ENCODE data around the gene PNPLA5. TPM values are rescaled to one million over a fixed set of nuclear protein-coding genes. Genes with fewer than 3 reads are reported as not detected.

Gene PNPLA5
- total RNA-seq, 1 experiment from 2014 or later = not detected

DNA sequence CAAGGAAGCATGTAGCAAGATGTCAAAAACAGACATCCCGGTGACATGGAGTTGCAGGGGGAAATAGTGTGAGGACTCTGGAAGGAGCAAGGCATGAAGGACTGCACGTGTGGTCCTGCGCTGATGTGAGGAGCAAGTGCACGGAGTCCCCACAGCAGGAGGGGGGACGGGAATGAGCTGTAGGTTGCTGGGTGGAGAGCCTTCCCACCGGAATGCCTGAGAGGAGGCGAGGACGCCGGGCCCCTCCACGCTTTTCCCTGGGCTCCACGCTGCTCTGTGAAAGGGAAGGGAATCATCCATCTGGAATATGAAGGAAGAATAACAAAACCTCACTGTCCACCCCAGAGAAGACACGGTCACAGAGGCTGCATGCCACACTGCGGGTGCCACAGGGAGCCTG is 56.1 kb downstream of the PNPLA5 start:
- Histone ChIP-seq H3K4me3 (ENCODE audit: low read depth in 2 of 2, low read length in 2 of 2) (no peak overlapping the region), H3K4me1 (ENCODE audit: control insufficient read depth, insufficient read depth, low read length) (no peaks in the 10 kb centered on the region), H3K27ac (ENCODE audit: low read length) (no peak overlapping the region), H3K27me3 (ENCODE audit: control insufficient read depth, insufficient read depth, low read length) (no peaks in the 10 kb centered on the region), H3K36me3 (ENCODE audit: control insufficient read depth, insufficient read depth, low read length) (no peaks in the 10 kb centered on the region), H3K9me3 (ENCODE audit: control insufficient read depth, insufficient read depth, low read depth, low read length) (no peaks in the 10 kb centered on the region)
- intact Hi-C loops (cut with micrococcal nuclease; ENCODE audit: unreplicated experiment) (no loop called here), in situ Hi-C loops (cut with HindIII; ENCODE audit: low pct_unique_long_range_greater_than_20kb, low sequenced_read_pairs) (no loop called here)
- no TSS peak for BruUV-seq (replicated peaks)
- CTCF ChIA-PET = no interaction called here
- no peak for ATAC-seq
- POLR2A ChIA-PET = no interaction called here
- no peak for TF ChIP-seq POLR2AphosphoS5 (IDR thresholded peaks at IDR 0.05; ENCODE audit: low read depth, low read length)
- TF ChIP-seq REST (IDR thresholded peaks at IDR 0.05; ENCODE audit: insufficient read depth in 1 of 2, low read depth in 2 of 2, low read length in 1 of 2) = no peak
- no peak for TF ChIP-seq TCF7L2 (IDR thresholded peaks at IDR 0.05; ENCODE audit: low read depth, low read length)
- TF ChIP-seq, protein P1, sequence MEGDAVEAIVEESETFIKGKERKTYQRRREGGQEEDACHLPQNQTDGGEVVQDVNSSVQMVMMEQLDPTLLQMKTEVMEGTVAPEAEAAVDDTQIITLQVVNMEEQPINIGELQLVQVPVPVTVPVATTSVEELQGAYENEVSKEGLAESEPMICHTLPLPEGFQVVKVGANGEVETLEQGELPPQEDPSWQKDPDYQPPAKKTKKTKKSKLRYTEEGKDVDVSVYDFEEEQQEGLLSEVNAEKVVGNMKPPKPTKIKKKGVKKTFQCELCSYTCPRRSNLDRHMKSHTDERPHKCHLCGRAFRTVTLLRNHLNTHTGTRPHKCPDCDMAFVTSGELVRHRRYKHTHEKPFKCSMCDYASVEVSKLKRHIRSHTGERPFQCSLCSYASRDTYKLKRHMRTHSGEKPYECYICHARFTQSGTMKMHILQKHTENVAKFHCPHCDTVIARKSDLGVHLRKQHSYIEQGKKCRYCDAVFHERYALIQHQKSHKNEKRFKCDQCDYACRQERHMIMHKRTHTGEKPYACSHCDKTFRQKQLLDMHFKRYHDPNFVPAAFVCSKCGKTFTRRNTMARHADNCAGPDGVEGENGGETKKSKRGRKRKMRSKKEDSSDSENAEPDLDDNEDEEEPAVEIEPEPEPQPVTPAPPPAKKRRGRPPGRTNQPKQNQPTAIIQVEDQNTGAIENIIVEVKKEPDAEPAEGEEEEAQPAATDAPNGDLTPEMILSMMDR (IDR thresholded peaks at IDR 0.05) = no peak
- no peak for TF ChIP-seq SIN3A (IDR thresholded peaks at IDR 0.05; ENCODE audit: borderline replicate concordance, insufficient read depth, low read depth, low read length)
- no peak for DNase-seq (ENCODE audit: low read depth, low spot score)

DNA sequence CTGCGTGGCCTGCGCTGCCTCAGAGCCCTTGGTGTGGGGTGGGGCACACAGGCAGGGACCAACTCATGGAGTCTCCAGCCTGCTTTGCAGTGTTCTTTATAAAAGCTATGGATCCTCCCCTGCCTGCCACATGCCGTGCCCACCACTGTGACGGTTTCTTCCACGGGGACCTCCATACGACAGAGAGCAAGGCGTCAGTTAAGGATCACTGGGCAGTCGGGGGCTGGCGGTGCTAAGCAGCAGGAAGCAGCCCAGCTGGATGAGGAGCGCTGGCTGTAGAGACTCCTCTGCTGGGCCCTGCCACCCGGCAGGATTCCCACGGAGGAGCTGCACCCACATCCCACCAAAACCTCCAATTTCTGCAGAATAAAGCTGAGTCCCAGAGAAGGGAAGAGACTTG is 56.6 kb downstream of the PNPLA5 start:
- BruUV-seq (replicated peaks) = no TSS peak
- TF ChIP-seq, protein P1 (IDR thresholded peaks at IDR 0.05) = no peak
- TF ChIP-seq REST (IDR thresholded peaks at IDR 0.05; ENCODE audit: insufficient read depth in 1 of 2, low read depth in 2 of 2, low read length in 1 of 2) (no peak), POLR2AphosphoS5 (IDR thresholded peaks at IDR 0.05; ENCODE audit: low read depth, low read length) (no peak), SIN3A (IDR thresholded peaks at IDR 0.05; ENCODE audit: borderline replicate concordance, insufficient read depth, low read depth, low read length) (no peak)
- Histone ChIP-seq H3K9me3 (ENCODE audit: control insufficient read depth, insufficient read depth, low read depth, low read length) (no peaks in the 10 kb centered on the region), H3K36me3 (ENCODE audit: control insufficient read depth, insufficient read depth, low read length) (no peaks in the 10 kb centered on the region), H3K4me3 (ENCODE audit: low read depth in 2 of 2, low read length in 2 of 2) (no peak overlapping the region), H3K27ac (ENCODE audit: low read length) (no peak overlapping the region), H3K27me3 (ENCODE audit: control insufficient read depth, insufficient read depth, low read length) (no peaks in the 10 kb centered on the region), H3K4me1 (ENCODE audit: control insufficient read depth, insufficient read depth, low read length) (no peaks in the 10 kb centered on the region)
- CTCF ChIA-PET = no interaction called here
- intact Hi-C loops (cut with micrococcal nuclease; ENCODE audit: unreplicated experiment) = no loop called here
- POLR2A ChIA-PET = no interaction called here
- ATAC-seq = no peak
- no peak for DNase-seq (ENCODE audit: low read depth, low spot score)
- in situ Hi-C loops (cut with HindIII; ENCODE audit: low pct_unique_long_range_greater_than_20kb, low sequenced_read_pairs) = no loop called here

Measured in Panc1 (cell line).